Naive thymus-derived CD4-positive, alpha-beta T cell (primary cell): ENCODE results near the gene DCDC2B. TPM values are rescaled to one million over a fixed set of nuclear protein-coding genes. Genes with fewer than 3 reads are reported as not detected.

Experiments
- polyA plus RNA-seq, 2 donors: library from polyadenylated mRNA; unstranded; fragments of 300-500 nt; fragmentation: Illumina TruSeq; gene quantifications; one replicate each; pipeline ENCODE4 v1.2.3, GENCODE V29; 2021
- total RNA-seq, 6 experiments: library from RNA in 5 of 6; stranded (reverse) in 5 of 6; gene quantifications; 1 replicate in 5 of 6; 2 replicates in 1 of 6; pipeline ENCODE4 v1.2.3 and lab custom pipeline; 2021 to 2026

Gene DCDC2B
- total and polyA plus RNA-seq, 7 experiments from 2014 or later: 0.25 TPM; not detected in 6

Other genes starting within 250 kb of the DCDC2B start
- gene KHDRBS1, start 195.2 kb upstream of the DCDC2B start, total RNA-seq: 100 to 1,000 TPM in 3 of 5 experiments, 10 to 100 TPM in 2; 89.2 to 162 (median 125) TPM
- gene KHDRBS1, start 195.2 kb upstream of the DCDC2B start, polyA plus RNA-seq: 100 to 1,000 TPM; 108 to 116 TPM
- gene TMEM39B, start 136.2 kb upstream of the DCDC2B start, total RNA-seq: 10 to 100 TPM; 11.4 to 35.9 (median 26.4) TPM
- gene TMEM39B, start 136.2 kb upstream of the DCDC2B start, polyA plus RNA-seq: 1 to 10 TPM; 2.7 to 4.9 TPM
- gene KPNA6, start 101.0 kb upstream of the DCDC2B start, total RNA-seq: 10 to 100 TPM; 47.4 to 63.7 (median 51.6) TPM
- 10 to 100 TPM; 19.5 to 26.8 TPM for gene KPNA6, start 101.0 kb upstream of the DCDC2B start, polyA plus RNA-seq
- gene TXLNA, start 29.4 kb upstream of the DCDC2B start, total RNA-seq: 10 to 100 TPM; 16.7 to 83.3 (median 36.3) TPM
- 10 to 100 TPM; 20.4 to 31.4 TPM for gene TXLNA, start 29.4 kb upstream of the DCDC2B start, polyA plus RNA-seq
- gene CCDC28B, start 8.5 kb upstream of the DCDC2B start, total RNA-seq: 10 to 100 TPM in 1 of 5 experiments, 1 to 10 TPM in 4; 6.2 to 39.0 (median 8.7) TPM
- gene CCDC28B, start 8.5 kb upstream of the DCDC2B start, polyA plus RNA-seq: 10 to 100 TPM; 11.7 to 16.1 TPM
- 1 to 10 TPM; 2.3 to 4.6 (median 2.5) TPM for gene IQCC, start 3.4 kb upstream of the DCDC2B start, total RNA-seq
- gene IQCC, start 3.4 kb upstream of the DCDC2B start, polyA plus RNA-seq: 1 to 10 TPM; 1.8 to 3.0 TPM
- 10 to 100 TPM; 15.9 to 29.6 (median 21.4) TPM for gene TMEM234, start 13.3 kb downstream of the DCDC2B start, total RNA-seq
- gene TMEM234, start 13.3 kb downstream of the DCDC2B start, polyA plus RNA-seq: 1 to 10 TPM; 5.9 to 6.1 TPM
- gene EIF3I, start 13.3 kb downstream of the DCDC2B start, total RNA-seq: 100 to 1,000 TPM in 3 of 5 experiments, 10 to 100 TPM in 2; 82.6 to 182 (median 104) TPM
- 100 to 1,000 TPM; 185 to 189 TPM for gene EIF3I, start 13.3 kb downstream of the DCDC2B start, polyA plus RNA-seq
- gene FAM167B, start 38.1 kb downstream of the DCDC2B start, total RNA-seq: 1 to 10 TPM in 3 of 5 experiments, under 1 TPM in 2; 0.48 to 2.0 (median 1.4) TPM
- not detected for gene FAM167B, start 38.1 kb downstream of the DCDC2B start, polyA plus RNA-seq
- gene LCK, start 42.2 kb downstream of the DCDC2B start, total RNA-seq: 100 to 1,000 TPM; 245 to 509 (median 469) TPM
- 1,000 to 10,000 TPM in 1 of 2 donors, 100 to 1,000 TPM in 1; 897 to 1,109 TPM for gene LCK, start 42.2 kb downstream of the DCDC2B start, polyA plus RNA-seq
- gene HDAC1, start 83.0 kb downstream of the DCDC2B start, total RNA-seq: 100 to 1,000 TPM in 4 of 5 experiments, 10 to 100 TPM in 1; 81.8 to 205 (median 174) TPM
- gene HDAC1, start 83.0 kb downstream of the DCDC2B start, polyA plus RNA-seq: 100 to 1,000 TPM; 170 to 209 TPM
- gene MARCKSL1, start 127.1 kb downstream of the DCDC2B start, total RNA-seq: 10 to 100 TPM; 22.2 to 70.2 (median 41.7) TPM
- gene MARCKSL1, start 127.1 kb downstream of the DCDC2B start, polyA plus RNA-seq: 100 to 1,000 TPM; 175 to 222 TPM
- 10 to 100 TPM; 11.9 to 37.6 (median 27.7) TPM for gene FAM229A, start 153.4 kb downstream of the DCDC2B start, total RNA-seq
- gene FAM229A, start 153.4 kb downstream of the DCDC2B start, polyA plus RNA-seq: 1 to 10 TPM in 1 of 2 donors, under 1 TPM in 1; 0.32 to 2.5 TPM
- 1 to 10 TPM in 4 of 5 experiments, under 1 TPM in 1; 0.77 to 7.2 (median 2.7) TPM for gene TSSK3, start 153.4 kb downstream of the DCDC2B start, total RNA-seq
- 1 to 10 TPM in 1 of 2 donors, under 1 TPM in 1; 0.50 to 3.2 TPM for gene TSSK3, start 153.4 kb downstream of the DCDC2B start, polyA plus RNA-seq
- 100 to 1,000 TPM in 4 of 5 experiments, 10 to 100 TPM in 1; 51.7 to 186 (median 121) TPM for gene BSDC1, start 185.4 kb downstream of the DCDC2B start, total RNA-seq
- 10 to 100 TPM; 37.6 to 54.9 TPM for gene BSDC1, start 185.4 kb downstream of the DCDC2B start, polyA plus RNA-seq